Calu3 (cell line): ENCODE measurements around the gene PRTG. TPM values are rescaled to one million over a fixed set of nuclear protein-coding genes. Genes with fewer than 3 reads are reported as not detected.
A peak's percentile ranks its signal among the peaks of the same experiment; 100 is the strongest.

Experiments
- Bru-seq: library from RNA; stranded (reverse); fragments of 400-500 nt; gene quantifications from one replicate; lab custom pipeline; 2021; lab: Mats Ljungman, UMichigan
- BruChase-seq, 2 experiments: library from RNA; stranded (reverse); fragments of 400-500 nt; gene quantifications; one replicate each; lab custom pipeline; 2021; lab: Mats Ljungman, UMichigan
- BruUV-seq: library from RNA; stranded (reverse); fragments of 400-500 nt; replicated peaks from 2 replicates; lab custom pipeline; 2021; lab: Mats Ljungman, UMichigan
- CTCF ChIA-PET: fragments of 300-600 bp; sonication (Branson Sonifier 250); formaldehyde crosslinking; loops from one replicate; lab custom pipeline; 2022; ENCODE audit warnings: antibody characterized with exemption; lab: Charles Lee
- DNase-seq: peaks from one replicate; pipeline ENCODE4 v3.0.0; 2022
- H3K27ac Mint-ChIP-seq: one replicate; pipeline ENCODE4 v1.8.0; 2022; ENCODE audit warnings: mixed read lengths; ENCODE audit not compliant: unreplicated experiment
- H3K27me3 Mint-ChIP-seq: one replicate; pipeline ENCODE4 v1.8.0; 2022; ENCODE audit warnings: mixed read lengths; ENCODE audit not compliant: unreplicated experiment
- H3K36me3 Mint-ChIP-seq: one replicate; pipeline ENCODE4 v1.8.0; 2022; ENCODE audit warnings: mild to moderate bottlenecking, moderate library complexity, mixed read lengths; ENCODE audit not compliant: insufficient read depth, unreplicated experiment
- H3K4me1 Mint-ChIP-seq: one replicate; pipeline ENCODE4 v1.8.0; 2022; ENCODE audit warnings: mild to moderate bottlenecking, low read depth, mixed read lengths; ENCODE audit not compliant: unreplicated experiment
- H3K4me3 Mint-ChIP-seq: one replicate; pipeline ENCODE4 v1.8.0; 2022; ENCODE audit warnings: mild to moderate bottlenecking, low read depth, moderate library complexity, mixed read lengths; ENCODE audit not compliant: unreplicated experiment
- H3K9me3 Mint-ChIP-seq: one replicate; pipeline ENCODE4 v1.8.0; 2022; ENCODE audit warnings: low read depth, mixed read lengths; ENCODE audit not compliant: unreplicated experiment
- intact Hi-C: fragments of 100-400 bp; cut with micrococcal nuclease; formaldehyde crosslinking; loops from one replicate; pipeline ENCODE4 v1.10.0; 2022; ENCODE audit not compliant: unreplicated experiment
- long read RNA-seq: library from polyadenylated mRNA; stranded (forward); transcript quantifications from one replicate; pipeline ENCODE4 v2.0.0, GENCODE V29; 2022
- total RNA-seq: library from RNA; stranded (reverse); gene quantifications from 2 replicates; pipeline ENCODE4 v1.2.3, GENCODE V29; 2022
- TF ChIP-seq, protein P1 (sequence below): fragments of 200-600 bp; IDR thresholded peaks from one replicate; pipeline ENCODE4 v1.8.0; 2022; ENCODE audit warnings: antibody characterized with exemption; ENCODE audit not compliant: unreplicated experiment

The PRTG gene, protein sequence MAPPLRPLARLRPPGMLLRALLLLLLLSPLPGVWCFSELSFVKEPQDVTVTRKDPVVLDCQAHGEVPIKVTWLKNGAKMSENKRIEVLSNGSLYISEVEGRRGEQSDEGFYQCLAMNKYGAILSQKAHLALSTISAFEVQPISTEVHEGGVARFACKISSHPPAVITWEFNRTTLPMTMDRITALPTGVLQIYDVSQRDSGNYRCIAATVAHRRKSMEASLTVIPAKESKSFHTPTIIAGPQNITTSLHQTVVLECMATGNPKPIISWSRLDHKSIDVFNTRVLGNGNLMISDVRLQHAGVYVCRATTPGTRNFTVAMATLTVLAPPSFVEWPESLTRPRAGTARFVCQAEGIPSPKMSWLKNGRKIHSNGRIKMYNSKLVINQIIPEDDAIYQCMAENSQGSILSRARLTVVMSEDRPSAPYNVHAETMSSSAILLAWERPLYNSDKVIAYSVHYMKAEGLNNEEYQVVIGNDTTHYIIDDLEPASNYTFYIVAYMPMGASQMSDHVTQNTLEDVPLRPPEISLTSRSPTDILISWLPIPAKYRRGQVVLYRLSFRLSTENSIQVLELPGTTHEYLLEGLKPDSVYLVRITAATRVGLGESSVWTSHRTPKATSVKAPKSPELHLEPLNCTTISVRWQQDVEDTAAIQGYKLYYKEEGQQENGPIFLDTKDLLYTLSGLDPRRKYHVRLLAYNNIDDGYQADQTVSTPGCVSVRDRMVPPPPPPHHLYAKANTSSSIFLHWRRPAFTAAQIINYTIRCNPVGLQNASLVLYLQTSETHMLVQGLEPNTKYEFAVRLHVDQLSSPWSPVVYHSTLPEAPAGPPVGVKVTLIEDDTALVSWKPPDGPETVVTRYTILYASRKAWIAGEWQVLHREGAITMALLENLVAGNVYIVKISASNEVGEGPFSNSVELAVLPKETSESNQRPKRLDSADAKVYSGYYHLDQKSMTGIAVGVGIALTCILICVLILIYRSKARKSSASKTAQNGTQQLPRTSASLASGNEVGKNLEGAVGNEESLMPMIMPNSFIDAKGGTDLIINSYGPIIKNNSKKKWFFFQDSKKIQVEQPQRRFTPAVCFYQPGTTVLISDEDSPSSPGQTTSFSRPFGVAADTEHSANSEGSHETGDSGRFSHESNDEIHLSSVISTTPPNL
- total RNA-seq (6.6 and 12.0 TPM in 2 replicates), Bru-seq, nascent RNA (percentile 66 among the genes with signal in this experiment), BruChase-seq, experiment 1, labeled RNA remaining after a 6-hour chase (percentile 50 among the genes with signal in this experiment), BruChase-seq, experiment 2, labeled RNA remaining after a 2-hour chase (percentile 55 among the genes with signal in this experiment)
- long read RNA-seq: 0 reads

- H3K9me3 Mint-ChIP-seq: no peaks in the 10 kb centered on the region
- H3K27me3 Mint-ChIP-seq: peaks cover 2% of the 10 kb centered on the region
- no peaks in the 10 kb centered on the region for H3K36me3 Mint-ChIP-seq
- CTCF ChIA-PET: interaction anchor here (0.7 to 1.1 kb wide), 2 partner anchors 49 to 97 kb away, joined by 3 to 4 read pairs; no protein-coding TSS in a partner anchor
- DNase-seq: peak; percentile 86
- peaks cover 8% of the 10 kb centered on the region for H3K4me1 Mint-ChIP-seq
- intact Hi-C loops: loop anchor here (2.0 to 5.0 kb wide), 2 partner anchors 54 to 94 kb away; no protein-coding TSS in a partner anchor
- BruUV-seq: no TSS peak
- no peak within 1 kb of the TSS for H3K4me3 Mint-ChIP-seq
- H3K27ac Mint-ChIP-seq: peak within 1 kb of the TSS; percentile 81
- TF ChIP-seq, protein P1, sequence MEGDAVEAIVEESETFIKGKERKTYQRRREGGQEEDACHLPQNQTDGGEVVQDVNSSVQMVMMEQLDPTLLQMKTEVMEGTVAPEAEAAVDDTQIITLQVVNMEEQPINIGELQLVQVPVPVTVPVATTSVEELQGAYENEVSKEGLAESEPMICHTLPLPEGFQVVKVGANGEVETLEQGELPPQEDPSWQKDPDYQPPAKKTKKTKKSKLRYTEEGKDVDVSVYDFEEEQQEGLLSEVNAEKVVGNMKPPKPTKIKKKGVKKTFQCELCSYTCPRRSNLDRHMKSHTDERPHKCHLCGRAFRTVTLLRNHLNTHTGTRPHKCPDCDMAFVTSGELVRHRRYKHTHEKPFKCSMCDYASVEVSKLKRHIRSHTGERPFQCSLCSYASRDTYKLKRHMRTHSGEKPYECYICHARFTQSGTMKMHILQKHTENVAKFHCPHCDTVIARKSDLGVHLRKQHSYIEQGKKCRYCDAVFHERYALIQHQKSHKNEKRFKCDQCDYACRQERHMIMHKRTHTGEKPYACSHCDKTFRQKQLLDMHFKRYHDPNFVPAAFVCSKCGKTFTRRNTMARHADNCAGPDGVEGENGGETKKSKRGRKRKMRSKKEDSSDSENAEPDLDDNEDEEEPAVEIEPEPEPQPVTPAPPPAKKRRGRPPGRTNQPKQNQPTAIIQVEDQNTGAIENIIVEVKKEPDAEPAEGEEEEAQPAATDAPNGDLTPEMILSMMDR: no peak
These were observed at the start of gene PRTG for GRCh38 chr15:55742927-55743728. Gene PRTG (minus strand): TSS chr15:55743152. CDS start chr15:55742931, 221 bp downstream.

DNA sequence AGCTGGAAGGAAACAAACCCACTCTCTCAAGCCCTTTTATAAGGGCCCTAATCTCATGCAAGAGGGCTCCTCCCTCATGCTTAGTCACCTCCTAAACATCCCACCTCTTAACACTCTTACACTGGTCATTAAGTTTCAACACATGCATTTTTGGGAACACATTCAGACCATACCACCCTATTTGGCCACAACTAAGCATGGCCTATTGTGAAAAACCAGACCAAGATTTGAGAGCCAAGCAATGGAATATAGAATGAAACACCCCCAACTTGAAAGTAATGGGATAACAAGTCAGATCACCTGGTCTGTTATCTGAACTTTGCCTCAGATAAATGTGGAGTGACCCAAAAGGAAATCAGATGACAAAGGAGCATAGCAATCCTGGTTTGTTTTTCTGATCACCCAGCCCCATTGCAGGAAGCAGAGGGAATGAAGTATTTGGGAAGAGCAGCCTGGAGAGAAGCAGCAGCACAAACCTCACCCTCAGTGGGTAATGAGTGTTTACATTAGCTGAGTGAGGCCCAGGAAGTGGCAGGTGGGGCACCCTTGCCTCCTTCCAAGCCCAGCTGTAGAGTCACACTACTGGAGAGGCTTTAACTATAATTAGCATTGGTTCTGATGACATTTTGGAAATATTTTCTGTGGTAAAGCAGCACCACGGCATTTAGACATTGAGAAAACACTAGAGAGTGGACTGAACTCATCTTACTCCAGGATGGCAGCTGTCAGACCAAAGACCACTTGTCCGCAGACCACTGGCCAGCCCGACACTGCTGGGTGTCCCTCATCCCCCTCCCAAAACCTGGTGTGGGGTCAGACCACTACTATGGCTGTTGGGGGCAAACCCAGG is 48.8 kb upstream of the PRTG start:
- Mint-ChIP-seq H3K9me3 (peaks cover 10% of the 10 kb centered on the region), H3K27ac (peak overlapping the region; percentile 43), H3K36me3 (no peaks in the 10 kb centered on the region), H3K27me3 (no peaks in the 10 kb centered on the region), H3K4me3 (no peak overlapping the region), H3K4me1 (peaks cover 24% of the 10 kb centered on the region)
- peak; percentile 38 for DNase-seq
- TF ChIP-seq, protein P1: no peak
- CTCF ChIA-PET: interaction anchor here (0.5 to 1.0 kb wide), 3 partner anchors 9 to 342 kb away, joined by 3 to 5 read pairs (median 3); no protein-coding TSS in a partner anchor
- intact Hi-C loops: loop anchor here (10.0 kb wide), 1 partner anchor 267 kb away; no protein-coding TSS in a partner anchor
- BruUV-seq: no TSS peak

DNA sequence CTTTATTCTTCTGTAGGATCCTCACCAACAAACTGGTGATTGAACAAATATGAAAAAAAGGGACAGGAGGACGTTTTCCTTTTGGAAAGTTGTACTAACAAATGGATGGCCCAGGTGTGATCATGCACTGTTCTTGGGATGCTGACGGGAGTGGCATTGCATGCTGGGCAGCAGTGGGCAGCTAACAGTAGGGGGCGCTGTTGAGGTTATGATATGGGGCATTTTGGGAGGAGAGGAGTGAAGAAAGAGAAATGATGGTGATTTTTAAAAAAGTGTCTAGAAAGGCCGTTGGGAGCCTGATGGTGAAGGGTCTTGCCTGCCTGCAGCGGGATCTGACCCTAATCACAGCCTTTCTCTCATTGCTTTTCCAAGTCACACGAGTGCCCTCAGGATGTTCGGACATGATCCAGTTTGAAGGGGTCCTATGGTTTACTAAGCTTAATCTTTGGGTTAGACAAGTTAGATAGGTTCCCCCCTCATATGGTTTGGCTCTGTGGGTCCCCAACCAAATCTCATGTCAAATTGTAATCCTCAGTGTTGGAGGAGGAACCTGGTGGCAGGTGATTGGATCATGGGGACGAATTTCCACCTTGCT is 46.2 kb upstream of the PRTG start:
- TF ChIP-seq, protein P1: peak; percentile 80
- Mint-ChIP-seq H3K9me3 (peaks cover 10% of the 10 kb centered on the region), H3K27ac (no peak overlapping the region), H3K27me3 (no peaks in the 10 kb centered on the region), H3K4me3 (no peak overlapping the region), H3K36me3 (no peaks in the 10 kb centered on the region), H3K4me1 (peaks cover 18% of the 10 kb centered on the region)
- no TSS peak for BruUV-seq
- intact Hi-C loops: no loop called here
- DNase-seq: peak; percentile 44
- CTCF ChIA-PET: no interaction called here
